Measurements from ENCODE around the gene TMEM54. TPM values are rescaled to one million over a fixed set of nuclear protein-coding genes. Genes with fewer than 3 reads are reported as not detected.

The TMEM54 gene
- total RNA-seq, 2 donors from 2014 or later: 8.6 to 12.3 TPM

- Histone ChIP-seq H3K9ac (ENCODE audit: extremely low read depth, low read length, poor library complexity, severe bottlenecking) (no peak overlapping the region), H3K27ac (ENCODE audit: low read depth, low read length) (no peak overlapping the region), H3K27me3 (ENCODE audit: control insufficient read depth, insufficient read depth, low read length, poor library complexity, severe bottlenecking) (no peaks in the 10 kb centered on the region), H3K36me3 (ENCODE audit: control insufficient read depth, insufficient read depth, low read length) (no peaks in the 10 kb centered on the region), H3K9me3 (ENCODE audit: control insufficient read depth, low read length) (no peaks in the 10 kb centered on the region), H3K4me3 (ENCODE audit: low read length) (no peak overlapping the region), H3K4me1 (ENCODE audit: control insufficient read depth, insufficient read depth, low read length) (no peaks in the 10 kb centered on the region)
- WGBS, 2 experiments (ENCODE audit: insufficient coverage in 1 of 2, insufficient read length in 1 of 2): 75% methylated on average over 6 of the region's 6 CpGs; no CpG with 5 or more reads in 1 of the 2 experiments
- peaks cover 4% of the 10 kb centered on the region for H3K4me1 Mint-ChIP-seq
- H3K27ac Mint-ChIP-seq: no peak overlapping the region
- H3K4me3 Mint-ChIP-seq: no peak overlapping the region
- DNase-seq: no peak
- no peak for TF ChIP-seq CTCF (conservative IDR thresholded peaks at IDR 0.05)
- no peaks in the 10 kb centered on the region for H3K9me3 Mint-ChIP-seq
- peaks cover 36% of the 10 kb centered on the region for H3K27me3 Mint-ChIP-seq (ENCODE audit: insufficient read depth)
- H3K36me3 Mint-ChIP-seq (ENCODE audit: low read depth): no peaks in the 10 kb centered on the region
Measured at GRCh38 chr1:32878183-32878582, 23.0 kb downstream of the TMEM54 start.

GRCh38 chr1:32877211-32878110 lies 23.7 kb downstream of the TMEM54 start:
- WGBS, 2 experiments (ENCODE audit: insufficient coverage in 1 of 2, insufficient read length in 1 of 2): 92 to 94% methylated on average over 9 to 13 of the region's 13 CpGs
- H3K4me3 ChIP-seq (ENCODE audit: low read length): no peak overlapping the region
- Mint-ChIP-seq H3K9me3 (no peaks in the 10 kb centered on the region), H3K36me3 (ENCODE audit: low read depth) (no peaks in the 10 kb centered on the region), H3K4me1 (peaks cover 4% of the 10 kb centered on the region), H3K27me3 (ENCODE audit: insufficient read depth) (peaks cover 39% of the 10 kb centered on the region), H3K4me3 (no peak overlapping the region), H3K27ac (no peak overlapping the region)
- no peak for TF ChIP-seq CTCF (conservative IDR thresholded peaks at IDR 0.05)
- H3K27me3 ChIP-seq (ENCODE audit: control insufficient read depth, insufficient read depth, low read length, poor library complexity, severe bottlenecking): no peaks in the 10 kb centered on the region
- no peaks in the 10 kb centered on the region for H3K36me3 ChIP-seq (ENCODE audit: control insufficient read depth, insufficient read depth, low read length)
- H3K9ac ChIP-seq (ENCODE audit: extremely low read depth, low read length, poor library complexity, severe bottlenecking): no peak overlapping the region
- peak; percentile 36 for DNase-seq
- H3K9me3 ChIP-seq (ENCODE audit: control insufficient read depth, low read length): no peaks in the 10 kb centered on the region
- H3K4me1 ChIP-seq (ENCODE audit: control insufficient read depth, insufficient read depth, low read length): no peaks in the 10 kb centered on the region
- H3K27ac ChIP-seq (ENCODE audit: low read depth, low read length): no peak overlapping the region

- TF ChIP-seq CTCF (conservative IDR thresholded peaks at IDR 0.05): peak; percentile 90
- H3K4me3 Mint-ChIP-seq: no peak overlapping the region
- peaks cover 7% of the 10 kb centered on the region for H3K4me1 Mint-ChIP-seq
- H3K4me1 ChIP-seq (ENCODE audit: control insufficient read depth, insufficient read depth, low read length): no peaks in the 10 kb centered on the region
- DNase-seq: peak; percentile 87
- no peaks in the 10 kb centered on the region for H3K36me3 ChIP-seq (ENCODE audit: control insufficient read depth, insufficient read depth, low read length)
- H3K4me3 ChIP-seq (ENCODE audit: low read length): no peak overlapping the region
- no peaks in the 10 kb centered on the region for H3K36me3 Mint-ChIP-seq (ENCODE audit: low read depth)
- H3K9me3 Mint-ChIP-seq: no peaks in the 10 kb centered on the region
- no peaks in the 10 kb centered on the region for H3K9me3 ChIP-seq (ENCODE audit: control insufficient read depth, low read length)
- H3K27ac Mint-ChIP-seq: no peak overlapping the region
- H3K27me3 ChIP-seq (ENCODE audit: control insufficient read depth, insufficient read depth, low read length, poor library complexity, severe bottlenecking): peaks cover 6% of the 10 kb centered on the region
- no peak overlapping the region for H3K27ac ChIP-seq (ENCODE audit: low read depth, low read length)
- 71 to 76% methylated on average over 6 to 16 of the region's 16 CpGs for WGBS, 2 experiments (ENCODE audit: insufficient coverage in 1 of 2, insufficient read length in 1 of 2)
- no peak overlapping the region for H3K9ac ChIP-seq (ENCODE audit: extremely low read depth, low read length, poor library complexity, severe bottlenecking)
- peaks cover 41% of the 10 kb centered on the region for H3K27me3 Mint-ChIP-seq (ENCODE audit: insufficient read depth)
Measured at GRCh38 chr1:32876341-32877210, 24.6 kb downstream of the TMEM54 start.
